Measurements from ENCODE around the gene PRDM15.

Gene PRDM15

DNA sequence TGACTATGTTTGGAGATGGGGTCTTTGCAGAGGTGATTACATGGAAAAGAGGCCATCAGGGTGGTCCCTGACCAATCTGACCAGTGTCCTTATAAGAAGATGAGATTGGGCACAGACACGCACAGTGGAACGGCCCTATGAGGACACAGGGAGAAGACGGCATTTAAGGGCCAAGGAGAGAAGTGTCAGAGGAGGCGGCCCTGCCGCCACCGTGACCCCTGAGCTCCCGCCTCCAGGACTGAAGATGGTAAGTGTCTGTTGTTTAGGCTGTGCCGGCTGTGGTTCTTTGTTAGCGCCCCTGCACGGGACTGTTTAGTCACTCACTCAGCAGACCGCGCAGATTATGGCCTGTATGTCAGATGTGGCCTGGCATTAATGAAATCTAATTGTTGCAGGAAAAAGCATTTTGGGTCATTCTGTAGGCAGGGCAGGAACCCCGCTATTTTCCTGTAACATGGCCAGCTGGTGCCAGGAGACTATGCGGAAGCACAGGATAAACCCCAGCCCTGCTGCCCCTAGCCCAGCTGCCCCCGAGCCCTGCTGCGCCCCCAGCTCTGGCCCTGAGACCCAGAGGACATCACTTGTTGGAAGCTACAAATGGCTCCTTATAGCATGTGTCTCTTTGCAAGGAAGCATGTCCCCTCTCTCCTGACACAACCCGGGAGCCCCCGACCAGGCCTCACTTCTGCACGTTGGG is 58.6 kb downstream of the PRDM15 start:
- TF ChIP-seq, protein P1, sequence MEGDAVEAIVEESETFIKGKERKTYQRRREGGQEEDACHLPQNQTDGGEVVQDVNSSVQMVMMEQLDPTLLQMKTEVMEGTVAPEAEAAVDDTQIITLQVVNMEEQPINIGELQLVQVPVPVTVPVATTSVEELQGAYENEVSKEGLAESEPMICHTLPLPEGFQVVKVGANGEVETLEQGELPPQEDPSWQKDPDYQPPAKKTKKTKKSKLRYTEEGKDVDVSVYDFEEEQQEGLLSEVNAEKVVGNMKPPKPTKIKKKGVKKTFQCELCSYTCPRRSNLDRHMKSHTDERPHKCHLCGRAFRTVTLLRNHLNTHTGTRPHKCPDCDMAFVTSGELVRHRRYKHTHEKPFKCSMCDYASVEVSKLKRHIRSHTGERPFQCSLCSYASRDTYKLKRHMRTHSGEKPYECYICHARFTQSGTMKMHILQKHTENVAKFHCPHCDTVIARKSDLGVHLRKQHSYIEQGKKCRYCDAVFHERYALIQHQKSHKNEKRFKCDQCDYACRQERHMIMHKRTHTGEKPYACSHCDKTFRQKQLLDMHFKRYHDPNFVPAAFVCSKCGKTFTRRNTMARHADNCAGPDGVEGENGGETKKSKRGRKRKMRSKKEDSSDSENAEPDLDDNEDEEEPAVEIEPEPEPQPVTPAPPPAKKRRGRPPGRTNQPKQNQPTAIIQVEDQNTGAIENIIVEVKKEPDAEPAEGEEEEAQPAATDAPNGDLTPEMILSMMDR (IDR thresholded peaks at IDR 0.05; ENCODE audit: control insufficient read depth, insufficient read depth, low read depth, low read length, missing control alignments) = no peak
- no peak overlapping the region for H3K4me3 ChIP-seq (ENCODE audit: control insufficient read depth, low read depth, low read length)
- DNase-seq (ENCODE audit: low read depth) = no peak

DNA sequence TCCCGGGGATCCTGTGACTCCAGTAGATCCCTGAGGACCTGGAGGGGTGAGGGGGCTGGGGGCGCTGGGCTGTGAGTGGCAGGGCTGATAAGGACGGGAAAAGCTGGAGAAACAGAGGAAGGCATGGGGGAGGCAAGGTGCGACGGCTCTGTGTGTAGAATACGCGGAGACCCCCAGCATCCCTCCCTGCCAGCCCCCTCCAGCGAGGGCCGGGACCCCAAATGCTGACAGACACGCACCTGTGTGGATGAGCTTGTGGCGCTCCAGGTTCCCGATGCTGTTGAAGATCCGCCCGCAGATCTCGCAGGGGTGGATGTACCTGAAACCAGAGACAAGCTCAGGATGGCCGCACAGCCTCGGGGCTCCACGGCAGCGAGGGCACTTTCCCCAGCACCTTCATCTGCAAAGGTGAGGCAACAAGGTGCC is 59.3 kb downstream of the PRDM15 start:
- DNase-seq (ENCODE audit: low read depth) = no peak
- TF ChIP-seq, protein P1 (IDR thresholded peaks at IDR 0.05; ENCODE audit: control insufficient read depth, insufficient read depth, low read depth, low read length, missing control alignments) = no peak
- H3K4me3 ChIP-seq (ENCODE audit: control insufficient read depth, low read depth, low read length) = no peak overlapping the region

DNA sequence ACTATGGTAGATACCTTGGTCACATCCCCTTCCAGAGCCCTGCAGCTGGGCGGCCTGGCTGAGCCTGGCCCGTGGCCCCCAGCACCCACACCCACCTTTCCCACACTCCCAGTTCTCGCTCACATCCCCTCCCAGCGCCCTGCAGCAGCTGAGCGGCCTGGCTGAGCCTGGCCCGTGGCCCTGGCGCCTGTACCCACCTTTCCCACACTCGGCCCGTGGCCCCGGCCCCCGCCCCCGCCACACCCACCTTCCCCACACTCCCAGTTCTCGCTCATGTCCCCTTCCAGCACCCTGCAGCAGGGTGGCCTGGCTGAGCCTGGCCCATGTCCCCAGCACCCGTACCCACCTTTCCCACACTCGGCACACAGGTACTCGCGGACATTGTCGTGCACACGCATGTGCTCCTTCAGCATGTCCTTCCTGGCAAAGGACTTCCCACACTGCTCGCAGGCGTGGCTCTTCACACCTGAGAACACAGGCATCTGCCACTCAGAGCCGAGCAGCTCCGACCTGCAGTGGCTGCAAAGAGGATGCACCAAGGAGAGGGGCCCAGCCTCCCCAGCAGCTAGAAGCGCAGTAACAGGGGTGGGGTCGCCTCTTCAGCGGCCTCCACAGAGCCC is 59.8 kb downstream of the PRDM15 start:
- no peak overlapping the region for H3K4me3 ChIP-seq (ENCODE audit: control insufficient read depth, low read depth, low read length)
- TF ChIP-seq, protein P1 (IDR thresholded peaks at IDR 0.05; ENCODE audit: control insufficient read depth, insufficient read depth, low read depth, low read length, missing control alignments) = no peak
- DNase-seq (ENCODE audit: low read depth) = no peak

DNA sequence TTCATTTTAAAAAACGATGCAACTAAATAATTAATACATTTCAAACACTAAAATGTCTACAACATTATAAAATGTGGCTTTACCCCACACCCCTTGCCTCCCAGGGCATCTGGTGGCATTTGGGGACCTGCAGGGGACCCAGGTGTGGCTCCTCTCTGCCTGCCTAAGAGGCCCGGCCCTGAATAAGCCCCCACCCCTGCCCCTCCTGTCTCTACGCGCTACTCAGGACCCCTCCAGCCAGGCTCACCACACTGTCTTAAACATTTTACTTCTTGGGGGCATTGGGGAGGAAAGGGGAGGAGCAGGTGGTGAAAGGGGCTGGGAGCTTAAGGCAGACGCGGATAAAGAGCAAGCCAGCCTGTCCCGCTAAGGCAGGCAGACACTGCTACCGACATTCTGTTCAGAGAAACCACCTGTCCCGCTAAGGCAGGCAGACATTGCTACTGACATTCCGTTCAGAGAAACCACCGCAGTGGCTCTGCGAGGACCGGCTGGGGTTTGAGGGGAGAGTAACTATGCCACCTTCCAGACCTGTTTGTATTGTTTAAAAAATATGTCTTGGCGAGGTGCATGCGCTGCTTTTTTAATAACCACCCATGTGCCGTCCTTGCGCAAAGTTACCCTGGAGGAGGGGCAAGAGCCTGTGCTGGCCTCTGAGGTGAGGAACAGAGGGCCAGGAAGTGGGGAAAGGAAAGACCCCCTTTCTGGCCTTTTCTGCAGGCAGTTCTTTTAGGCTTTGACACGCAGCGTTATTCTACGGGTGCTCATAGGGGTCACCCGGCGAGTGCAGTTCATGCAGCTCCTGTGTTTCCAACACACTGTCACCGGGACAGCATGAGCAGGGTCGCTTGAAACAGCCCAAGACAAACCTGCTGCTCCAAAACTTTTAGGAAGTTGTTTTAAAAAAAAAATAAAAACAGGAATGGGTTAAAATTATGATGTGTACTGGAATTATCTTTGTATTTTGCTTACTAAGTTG is 61.0 kb downstream of the PRDM15 start:
- TF ChIP-seq, protein P1 (IDR thresholded peaks at IDR 0.05; ENCODE audit: control insufficient read depth, insufficient read depth, low read depth, low read length, missing control alignments) = no peak
- H3K4me3 ChIP-seq (ENCODE audit: control insufficient read depth, low read depth, low read length) = no peak overlapping the region
- no peak for DNase-seq (ENCODE audit: low read depth)

DNA sequence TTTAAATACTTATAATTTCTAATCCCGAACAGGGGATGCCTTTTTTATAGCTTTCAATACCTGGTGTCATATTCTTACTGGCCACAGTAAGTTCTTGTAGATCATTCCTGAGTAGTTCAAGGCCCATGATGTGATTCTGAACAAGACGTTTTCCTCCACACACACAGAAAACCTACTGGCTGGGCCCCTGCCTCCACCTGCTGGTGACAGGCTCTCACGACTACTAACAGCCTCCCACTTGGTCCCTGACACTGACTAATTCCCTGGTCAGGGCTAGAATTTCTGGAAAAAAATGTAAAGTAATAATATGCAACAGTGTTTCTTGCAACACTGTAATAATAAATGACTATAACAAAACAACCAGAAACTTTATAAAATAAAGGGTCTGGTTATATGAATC is 61.9 kb downstream of the PRDM15 start:
- TF ChIP-seq, protein P1 (IDR thresholded peaks at IDR 0.05; ENCODE audit: control insufficient read depth, insufficient read depth, low read depth, low read length, missing control alignments) = peak; percentile 90
- peak; percentile 55 for DNase-seq (ENCODE audit: low read depth)
- no peak overlapping the region for H3K4me3 ChIP-seq (ENCODE audit: control insufficient read depth, low read depth, low read length)

DNA sequence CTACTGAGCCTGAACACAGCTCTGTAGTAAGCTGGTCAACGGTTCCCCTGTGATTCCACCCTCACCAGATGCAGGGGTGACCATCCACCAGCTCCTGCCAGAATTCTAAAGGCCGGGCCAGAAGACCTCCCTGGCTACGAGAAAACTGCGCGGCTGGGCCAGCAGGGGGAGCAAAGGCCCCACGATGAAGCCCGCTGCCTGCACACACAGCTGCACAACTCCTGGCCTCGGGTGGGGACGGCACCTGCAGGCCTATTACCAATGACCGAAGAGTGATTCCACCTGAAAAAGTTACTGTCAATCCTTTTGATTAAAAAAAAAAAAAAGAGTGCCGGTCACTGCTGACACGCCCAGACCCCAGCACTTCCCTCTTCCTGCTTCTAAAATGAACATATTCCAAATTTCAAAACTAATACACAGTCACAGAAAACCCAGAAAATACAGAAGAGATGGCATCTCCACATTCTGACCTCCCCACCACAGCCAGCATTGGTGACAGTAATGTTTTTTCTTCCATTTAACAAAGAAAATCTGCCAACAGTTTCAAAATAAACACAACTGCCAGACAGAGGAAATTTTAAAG is 62.5 kb downstream of the PRDM15 start:
- no peak overlapping the region for H3K4me3 ChIP-seq (ENCODE audit: control insufficient read depth, low read depth, low read length)
- TF ChIP-seq, protein P1 (IDR thresholded peaks at IDR 0.05; ENCODE audit: control insufficient read depth, insufficient read depth, low read depth, low read length, missing control alignments) = peak; percentile 92
- DNase-seq (ENCODE audit: low read depth) = peak; percentile 4
